GM18511 (cell line): ENCODE measurements around the gene KIRREL2.
A peak's percentile ranks its signal among the peaks of the same experiment; 100 is the strongest.
"Not testable (repeated sequence)": the region's sequence is repeated elsewhere in the genome, so short reads cannot be mapped to it uniquely, and the experiment has no call there.

Experiments
- ATAC-seq: cut with Tn5 transposase; IDR thresholded peaks from one replicate; pipeline ENCODE4 v1.9.1; 2021; ENCODE audit warnings: mild to moderate bottlenecking, moderate library complexity; ENCODE audit not compliant: unreplicated experiment

The KIRREL2 gene

DNA sequence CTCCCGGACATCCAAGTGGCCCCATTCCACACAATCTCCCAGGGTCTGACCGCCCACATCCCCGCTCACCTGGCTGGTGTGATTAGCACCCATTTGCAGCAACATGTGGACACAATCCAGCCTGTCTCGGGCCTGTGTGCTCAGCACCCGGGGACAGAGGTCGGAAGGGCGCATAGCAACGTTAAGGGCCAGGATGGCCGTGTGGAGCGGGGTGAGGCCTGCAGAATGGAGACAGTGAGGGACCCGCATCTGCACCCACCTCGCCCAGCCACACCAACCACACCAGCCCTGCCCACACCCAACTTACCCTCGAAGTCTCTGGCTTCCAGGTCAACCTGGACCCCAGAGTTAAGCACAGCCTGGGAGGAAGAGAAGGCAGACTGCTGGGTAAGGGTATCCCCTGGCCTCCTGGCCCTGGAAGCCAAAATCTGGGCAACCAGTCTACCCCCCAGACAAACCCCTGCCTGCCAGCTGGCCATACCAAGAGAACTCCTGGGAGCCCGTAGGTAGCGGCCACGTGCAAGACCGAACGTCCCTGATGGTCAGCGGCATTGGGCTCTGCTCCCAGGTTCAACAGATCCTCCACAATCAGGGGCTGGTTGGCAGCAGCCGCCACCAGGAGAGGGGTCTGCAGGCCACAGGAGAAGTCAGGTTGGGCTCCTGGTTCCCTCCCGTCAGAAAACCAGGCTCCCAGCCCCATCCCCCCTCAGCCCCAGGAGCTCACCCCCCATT is 39.4 kb downstream of the KIRREL2 start:
- ATAC-seq, result no peak

- ATAC-seq, result no peak
Measured at GRCh38 chr19:35896643-35897040, 39.9 kb downstream of the KIRREL2 start.

DNA sequence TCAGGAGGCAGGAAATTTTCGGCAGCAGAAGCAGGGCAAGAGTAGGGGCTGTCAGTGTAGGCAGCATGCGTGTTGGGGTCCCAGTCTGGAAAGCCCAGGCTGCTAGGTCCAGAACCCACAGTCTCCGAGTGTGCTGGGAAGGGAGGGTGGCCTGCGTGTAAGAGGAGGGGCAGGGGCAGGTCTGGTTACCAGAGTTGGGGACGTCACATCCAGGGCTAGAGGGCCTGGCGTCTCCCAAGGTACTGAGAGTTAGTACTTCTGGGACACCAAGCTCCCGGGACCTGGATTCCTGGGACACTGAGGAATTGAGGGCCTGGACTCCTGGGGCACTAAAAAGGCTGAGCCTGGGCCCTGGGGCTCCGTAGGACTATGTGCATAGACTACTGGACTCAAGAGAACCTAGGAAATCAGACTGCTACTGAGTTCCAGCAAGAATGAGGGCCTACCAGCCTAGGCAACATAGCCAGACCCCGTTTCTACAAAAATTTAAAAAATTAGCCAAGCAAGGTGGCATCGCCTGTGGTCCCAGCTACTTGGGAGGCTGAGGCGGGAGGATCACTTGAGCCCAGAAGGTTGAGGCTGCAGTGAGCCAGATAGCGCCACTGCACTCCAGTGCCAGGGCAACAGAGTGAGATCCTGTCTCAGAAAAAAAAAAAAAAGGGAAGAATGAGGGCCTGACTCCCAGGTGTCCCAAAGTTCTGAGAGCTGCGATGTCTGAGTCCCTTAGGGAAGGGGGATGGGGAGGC is 41.2 kb downstream of the KIRREL2 start:
- no peak for ATAC-seq

DNA sequence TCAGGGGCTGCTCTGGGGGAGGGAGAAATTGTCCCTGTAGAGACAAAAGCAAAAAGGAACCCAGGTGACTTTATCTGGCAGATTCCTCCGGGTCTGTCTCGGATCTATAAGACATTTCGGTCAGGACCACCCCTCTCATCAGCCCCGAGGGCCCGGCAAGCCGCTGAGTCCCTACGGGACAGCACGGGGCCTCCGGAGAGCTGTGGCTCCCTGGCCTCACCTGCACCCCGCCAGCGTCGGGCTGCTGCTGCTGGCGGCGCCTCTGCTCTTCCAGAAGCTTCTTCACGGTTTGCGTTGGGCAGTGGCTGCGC is 41.7 kb downstream of the KIRREL2 start:
- no peak for ATAC-seq

- peak; percentile 42 for ATAC-seq
Measured at GRCh38 chr19:35899547-35900214, 43.0 kb downstream of the KIRREL2 start.

GRCh38 chr19:35901055-35901644 is 44.4 kb downstream of the KIRREL2 start:
- ATAC-seq, result no peak

DNA sequence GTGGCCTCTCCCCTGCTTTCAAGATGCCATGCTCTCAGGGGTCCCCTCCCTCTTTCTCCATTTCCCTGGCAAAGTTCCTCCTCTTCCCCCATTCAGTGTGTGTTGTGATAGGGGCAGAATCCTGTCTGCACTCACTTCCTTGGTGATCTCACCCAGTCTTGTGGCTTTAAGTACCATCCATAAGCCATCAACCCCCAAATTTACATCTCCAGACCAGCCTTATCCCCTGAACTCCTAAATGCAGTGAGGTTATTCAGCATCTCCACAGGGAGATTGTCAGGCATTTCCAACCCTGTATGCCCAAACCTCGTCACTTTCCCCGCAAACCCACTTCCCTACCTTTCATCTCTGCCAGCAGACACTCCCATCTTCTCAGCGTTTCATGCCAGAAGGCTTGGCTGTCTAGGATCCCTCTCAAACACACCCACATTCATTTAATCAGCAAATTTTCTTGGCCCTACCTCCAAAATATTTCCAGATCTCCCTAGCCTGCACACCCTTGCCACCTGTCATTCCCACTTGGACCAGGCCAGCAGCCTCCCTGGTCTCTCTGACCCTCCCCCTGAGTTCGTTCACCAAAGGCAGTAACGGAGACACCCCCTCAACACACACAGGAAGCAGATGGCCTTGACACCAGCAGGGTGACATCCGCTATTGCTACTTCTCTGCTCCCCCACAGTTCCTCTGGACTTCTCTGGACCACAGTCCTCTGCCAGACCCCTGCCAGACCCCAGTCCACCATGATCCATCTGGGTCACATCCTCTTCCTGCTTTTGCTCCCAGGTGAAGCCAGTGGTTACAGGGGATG is 45.3 kb downstream of the KIRREL2 start, which contains the start of gene HCST:
TSS of gene HCST (plus strand) at position 676 of the 808 bp plus-strand sequence. CDS start at position 741, 65 bp downstream.
- no peak for ATAC-seq

DNA sequence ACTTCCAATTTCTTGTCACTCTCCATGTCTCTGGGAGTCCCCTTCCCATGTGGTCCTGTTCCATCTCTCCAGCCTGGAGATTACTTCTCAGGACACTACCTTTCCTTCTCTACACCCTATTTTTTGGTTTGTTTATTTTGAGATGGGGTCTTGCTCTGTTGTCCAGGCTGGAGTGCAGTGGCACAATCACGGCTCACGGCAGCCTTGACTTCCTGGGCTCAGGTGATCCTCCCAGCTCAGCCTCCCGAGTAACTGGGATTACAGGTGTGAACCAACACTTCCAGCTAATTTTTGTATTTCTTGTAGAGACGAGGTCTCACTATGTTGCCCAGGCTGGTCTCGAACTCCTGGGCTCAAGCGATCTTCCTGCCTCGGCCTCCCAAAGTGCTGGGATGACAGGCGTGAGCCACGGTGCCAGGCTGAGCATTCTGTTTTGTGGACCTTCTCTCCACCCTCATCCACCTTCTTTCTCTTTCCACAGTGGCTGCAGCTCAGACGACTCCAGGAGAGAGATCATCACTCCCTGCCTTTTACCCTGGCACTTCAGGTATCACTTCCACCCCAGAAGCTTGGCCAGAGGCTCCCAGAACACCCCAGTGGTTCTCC is 46.3 kb downstream of the KIRREL2 start:
- ATAC-seq, result no peak

- ATAC-seq, result peak; percentile 45
Measured at GRCh38 chr19:35903550-35904179, 47.0 kb downstream of the KIRREL2 start.

DNA sequence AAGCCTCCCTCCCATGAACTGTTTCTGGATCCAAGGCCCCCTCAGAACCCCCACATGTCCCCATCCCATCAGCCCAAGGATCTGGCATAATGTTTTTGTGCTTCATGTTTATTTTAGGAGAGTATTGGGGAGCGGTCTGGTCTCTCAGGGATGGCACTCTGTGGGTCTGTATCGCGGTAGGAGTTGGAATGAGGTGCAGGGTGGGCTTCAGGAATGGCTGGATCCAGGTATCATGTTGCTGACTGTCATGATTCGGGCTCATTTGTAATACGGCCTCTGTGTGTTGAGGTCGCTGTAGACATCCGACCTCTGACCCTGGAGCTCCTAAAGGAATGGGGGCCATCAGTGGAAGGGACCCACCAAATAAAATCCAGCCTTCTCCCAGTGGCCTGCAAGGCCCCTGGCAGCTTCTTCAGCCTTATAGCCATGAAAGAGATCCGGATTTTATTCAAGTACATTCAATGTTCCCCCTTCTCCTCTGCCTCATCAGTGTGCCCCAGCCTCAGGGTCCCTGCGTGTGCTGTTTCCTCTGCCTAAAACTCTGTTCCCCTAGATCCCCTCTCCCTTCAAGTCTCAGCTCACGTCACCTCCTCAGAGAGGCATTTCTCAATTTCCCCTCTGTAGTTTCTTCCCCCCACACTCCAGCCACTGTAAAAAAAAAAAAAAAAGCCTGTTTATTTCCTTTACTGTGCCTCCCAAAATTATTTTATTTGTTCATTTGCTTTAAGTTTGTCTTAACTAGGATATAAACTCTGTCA is 47.8 kb downstream of the KIRREL2 start:
- no peak for ATAC-seq

DNA sequence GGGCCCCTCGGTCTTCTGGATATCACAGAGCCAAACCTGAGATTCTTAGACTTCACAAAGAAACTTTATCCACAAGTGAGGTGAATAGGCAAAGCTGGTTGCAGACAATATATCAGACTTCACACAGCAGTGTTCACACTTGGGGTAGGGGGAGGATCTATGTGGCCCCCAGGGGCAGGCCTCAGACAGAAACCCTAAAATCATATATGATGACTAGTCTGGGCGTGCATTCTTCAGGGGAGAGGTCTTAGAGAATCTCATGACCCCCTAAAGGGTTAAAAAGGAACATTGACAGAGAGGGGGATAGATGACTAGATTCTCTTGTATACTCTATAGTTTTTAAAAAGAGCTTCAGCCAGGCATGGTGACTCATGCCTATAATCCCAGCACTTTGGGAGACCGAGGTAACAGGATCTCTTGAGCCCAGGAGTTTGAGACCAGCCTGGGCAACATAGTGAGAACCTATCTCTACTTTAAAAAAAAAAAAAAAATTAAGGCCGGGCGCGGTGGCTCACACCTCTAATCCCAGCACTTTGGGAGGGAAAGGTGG is 48.5 kb downstream of the KIRREL2 start:
- ATAC-seq, result no peak

DNA sequence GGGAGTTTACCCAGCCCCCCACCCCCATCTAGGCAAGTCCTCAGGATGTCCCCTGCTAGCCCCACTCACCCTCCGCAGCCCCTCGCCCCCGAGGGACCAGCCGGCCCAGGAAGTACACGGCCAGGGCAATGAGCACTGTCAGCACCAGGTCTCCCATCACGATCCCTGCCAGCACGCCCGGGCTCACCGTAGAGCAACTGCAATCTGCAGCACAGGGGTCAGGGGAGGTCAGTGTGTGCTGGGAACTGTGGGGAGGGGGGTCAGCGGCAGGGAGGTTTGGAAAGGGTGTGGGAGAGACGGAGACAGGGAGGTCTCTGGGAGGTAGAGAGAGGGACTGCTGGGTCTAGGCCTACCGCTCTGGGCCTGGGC is 50.6 kb downstream of the KIRREL2 start:
- ATAC-seq, result no peak

DNA sequence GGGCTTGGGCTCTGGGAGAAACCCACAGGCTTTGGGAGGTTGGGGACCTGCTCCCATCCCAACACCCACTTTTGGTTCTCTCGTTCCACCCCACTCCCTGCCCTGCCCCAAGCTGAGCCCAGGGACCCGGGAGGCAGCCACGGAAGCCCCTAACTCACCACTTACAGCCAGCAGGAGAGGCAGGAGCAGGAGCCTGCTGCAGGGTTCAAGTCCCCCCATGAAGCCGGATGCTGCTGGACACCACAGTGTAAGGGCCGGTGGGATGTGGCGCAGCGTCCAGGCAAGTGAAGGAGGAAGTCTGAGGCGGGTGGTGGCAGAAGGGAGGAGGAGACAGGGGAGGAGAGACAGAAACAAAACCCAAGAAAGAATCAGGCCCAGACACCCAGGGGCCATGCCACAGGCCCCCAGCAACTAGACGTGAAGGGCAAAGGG is 51.3 kb downstream of the KIRREL2 start, which contains the start of gene TYROBP:
TSS of gene TYROBP (minus strand) at position 286 of the 432 bp plus-strand sequence. CDS start at position 219, 67 bp downstream.
- no peak for ATAC-seq

GRCh38 chr19:35908973-35909683 is 52.4 kb downstream of the KIRREL2 start:
- peak; percentile 59 for ATAC-seq

- ATAC-seq, result no peak
Measured at GRCh38 chr19:35909684-35910035, 52.9 kb downstream of the KIRREL2 start.

DNA sequence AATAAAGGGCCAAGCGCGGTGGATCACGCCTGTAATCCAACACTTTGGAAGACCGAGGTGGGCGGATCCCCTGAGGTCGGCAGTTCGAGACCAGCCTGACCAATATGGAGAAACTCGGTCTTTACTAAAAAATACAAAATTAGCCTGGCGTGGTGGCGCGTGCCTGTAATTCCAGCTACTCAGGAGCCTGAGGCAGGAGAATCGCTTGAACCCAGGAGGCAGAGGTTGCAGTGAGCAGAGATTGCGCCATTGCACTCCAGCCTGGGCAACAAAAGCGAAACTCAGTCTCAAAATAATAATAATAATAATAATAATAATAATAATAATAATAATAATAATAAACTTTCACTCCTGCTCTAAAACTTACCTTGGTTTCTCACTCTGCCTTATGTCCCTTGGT is 53.6 kb downstream of the KIRREL2 start:
- ATAC-seq, result not testable (repeated sequence)

DNA sequence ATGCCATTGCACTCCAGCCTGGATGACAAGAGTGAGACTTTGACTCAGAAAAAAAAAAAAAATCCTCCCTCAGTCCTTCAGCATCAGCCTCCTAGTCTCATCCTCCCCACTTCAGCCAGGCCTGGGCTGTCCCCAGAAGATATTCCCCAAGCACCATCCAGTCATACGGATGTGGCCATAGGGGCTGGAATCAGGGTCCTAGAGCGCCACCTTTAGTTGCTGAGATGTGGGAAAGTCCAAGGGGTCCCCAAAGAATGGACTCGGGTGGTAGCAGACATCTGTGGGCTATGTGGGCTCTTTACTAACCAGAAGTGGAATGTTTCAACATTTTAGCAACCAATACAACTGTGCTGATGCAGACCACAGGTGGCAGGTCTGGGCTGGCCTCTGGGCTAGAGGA is 54.5 kb downstream of the KIRREL2 start:
- ATAC-seq, result no peak

DNA sequence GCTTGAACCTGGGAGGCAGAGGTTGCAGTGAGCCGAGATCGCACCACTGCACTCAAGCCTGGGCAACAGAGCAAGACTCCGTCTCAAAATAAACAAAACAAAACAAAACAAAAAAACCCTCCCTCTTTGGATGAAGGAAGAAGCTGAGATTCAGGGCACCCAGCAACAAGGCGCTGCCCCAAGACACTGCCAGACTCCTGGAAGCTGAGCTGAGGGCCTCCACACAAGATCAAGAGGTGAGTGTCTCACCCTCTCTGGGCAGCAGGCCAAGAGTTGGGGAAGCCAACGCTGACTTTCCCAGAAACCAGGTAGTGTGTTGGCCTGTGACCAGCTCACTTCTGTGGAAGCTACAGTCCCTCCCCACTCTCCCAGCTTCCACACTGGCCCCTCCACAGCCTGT is 55.1 kb downstream of the KIRREL2 start:
- no peak for ATAC-seq
